Breast epithelium (tissue), 4 donors: ENCODE measurements around the gene CALN1. TPM values are rescaled to one million over a fixed set of nuclear protein-coding genes. Genes with fewer than 3 reads are reported as not detected.

Experiments
- DNase-seq, 2 donors: peaks; one replicate each; pipeline ENCODE4 v3.0.0-alpha.2; 2019; ENCODE audit warnings: low spot score in 2 of 2
- H3K27ac ChIP-seq, 2 donors: fragments of 200-600 bp; sonication (generic) in 1 of 2; one replicate each; pipeline ENCODE4 v1.5.1; 2016 to 2019; ENCODE audit warnings: mild to moderate bottlenecking in 1 of 2
- H3K27me3 ChIP-seq, 2 donors: fragments of 200-600 bp; sonication (generic) in 1 of 2; one replicate each; pipeline versions ENCODE4 v1.5.1 to v1.6.0; 2017 to 2019; ENCODE audit warnings: control low read depth in 1 of 2, mild to moderate bottlenecking in 1 of 2
- H3K36me3 ChIP-seq: fragments of 200-600 bp; one replicate; pipeline ENCODE4 v1.5.1; 2019
- H3K4me1 ChIP-seq, 2 donors: fragments of 200-600 bp; sonication (generic); one replicate each; pipeline ENCODE4 v1.5.1; 2016 to 2019; ENCODE audit warnings: control low read depth in 1 of 2
- H3K4me3 ChIP-seq, 3 donors: fragments of 200-600 bp; sonication (generic); 1 replicate in 2 of 3; 2 replicates in 1 of 3; pipeline ENCODE4 v1.5.1; 2016 to 2019; ENCODE audit warnings: mild to moderate bottlenecking in 3 of 3, moderate library complexity in 2 of 3
- H3K9me3 ChIP-seq, 2 donors: fragments of 200-600 bp; sonication (generic) in 1 of 2; one replicate each; pipeline ENCODE4 v1.5.1; 2016 to 2019; ENCODE audit warnings: control low read depth in 1 of 2
- CTCF ChIP-seq, 3 donors: fragments of 450-650 bp; IDR thresholded peaks; one replicate each; pipeline ENCODE4 v1.5.1; 2016 to 2017; ENCODE audit warnings: antibody characterized with exemption in 3 of 3, mild to moderate bottlenecking in 3 of 3, moderate library complexity in 3 of 3
- POLR2A ChIP-seq: fragments of 450-650 bp; IDR thresholded peaks from one replicate; pipeline ENCODE4 v1.6.1; 2016; ENCODE audit warnings: antibody characterized with exemption, mild to moderate bottlenecking, moderate library complexity
- POLR2AphosphoS5 ChIP-seq, 3 donors: sonication (generic); formaldehyde crosslinking; IDR thresholded peaks; one replicate each; pipeline ENCODE4 v1.6.1; 2017; ENCODE audit warnings: antibody characterized with exemption in 3 of 3
- intact Hi-C: fragments of 100-400 bp; cut with DNase I; formaldehyde crosslinking; loops from one replicate; pipeline ENCODE4 v1.15.1; 2023; ENCODE audit warnings: low total_unique reads
- total RNA-seq, 3 donors: library from RNA; depleted of rRNA; stranded (reverse); fragments of >200 nt; gene quantifications; one replicate each; pipeline ENCODE4 v1.1.0, GENCODE V29; 2016

CALN1 gene
- total RNA-seq, 3 donors from 2014 or later: under 0.01 to 0.33 (median 0.15) TPM

- intact Hi-C loops: no loop called here
- Histone ChIP-seq H3K27me3 (no peaks in the 10 kb centered on the region), H3K4me1 (no peaks in the 10 kb centered on the region), H3K27ac (no peak overlapping the region), H3K9me3 (peaks cover 0 to 6% of the 10 kb centered on the region in 2 donors), H3K36me3 (no peaks in the 10 kb centered on the region), H3K4me3 (no peak overlapping the region)
- TF ChIP-seq CTCF (IDR thresholded peaks at IDR 0.05): no peak
- no peak for TF ChIP-seq POLR2AphosphoS5 (IDR thresholded peaks at IDR 0.05)
- no peak for TF ChIP-seq POLR2A
- DNase-seq: no peak
Measured at GRCh38 chr7:72101444-72101843, 310.7 kb downstream of the CALN1 start.

DNA sequence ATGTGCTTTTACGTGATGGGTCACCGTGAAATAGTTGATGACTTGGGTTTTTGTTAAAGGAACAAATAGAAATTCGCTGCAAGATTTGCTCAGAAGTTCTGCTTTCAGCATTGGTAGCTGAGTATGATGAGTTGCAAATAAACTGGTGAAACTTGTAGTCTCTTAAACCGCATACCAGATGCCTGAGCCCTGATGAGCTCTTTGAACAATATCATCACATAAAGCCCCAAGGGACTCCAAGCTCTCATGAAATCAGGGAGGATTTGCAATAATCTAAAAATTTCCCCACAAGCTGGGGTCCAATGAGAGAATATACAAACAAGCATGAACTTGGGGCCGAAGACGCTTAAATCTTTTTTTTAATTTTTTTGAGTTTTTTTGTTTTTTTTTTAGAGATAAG, 312.4 kb downstream of the CALN1 start:
- H3K4me1 ChIP-seq: no peaks in the 10 kb centered on the region
- H3K27me3 ChIP-seq: no peaks in the 10 kb centered on the region
- no peak overlapping the region for H3K27ac ChIP-seq
- TF ChIP-seq POLR2AphosphoS5 (IDR thresholded peaks at IDR 0.05): no peak
- no peak for TF ChIP-seq POLR2A
- no peak for TF ChIP-seq CTCF (IDR thresholded peaks at IDR 0.05)
- H3K4me3 ChIP-seq: no peak overlapping the region
- H3K36me3 ChIP-seq: no peaks in the 10 kb centered on the region
- intact Hi-C loops: no loop called here
- H3K9me3 ChIP-seq: no peaks in the 10 kb centered on the region
- DNase-seq: no peak

GRCh38 chr7:72098807-72099580, 313.1 kb downstream of the CALN1 start:
- TF ChIP-seq POLR2A: no peak
- no peak for TF ChIP-seq CTCF (IDR thresholded peaks at IDR 0.05)
- TF ChIP-seq POLR2AphosphoS5 (IDR thresholded peaks at IDR 0.05): no peak
- Histone ChIP-seq H3K27ac (no peak overlapping the region), H3K4me1 (no peaks in the 10 kb centered on the region), H3K4me3 (no peak overlapping the region), H3K36me3 (no peaks in the 10 kb centered on the region), H3K27me3 (no peaks in the 10 kb centered on the region), H3K9me3 (no peaks in the 10 kb centered on the region)
- no peak for DNase-seq
- intact Hi-C loops: no loop called here

DNA sequence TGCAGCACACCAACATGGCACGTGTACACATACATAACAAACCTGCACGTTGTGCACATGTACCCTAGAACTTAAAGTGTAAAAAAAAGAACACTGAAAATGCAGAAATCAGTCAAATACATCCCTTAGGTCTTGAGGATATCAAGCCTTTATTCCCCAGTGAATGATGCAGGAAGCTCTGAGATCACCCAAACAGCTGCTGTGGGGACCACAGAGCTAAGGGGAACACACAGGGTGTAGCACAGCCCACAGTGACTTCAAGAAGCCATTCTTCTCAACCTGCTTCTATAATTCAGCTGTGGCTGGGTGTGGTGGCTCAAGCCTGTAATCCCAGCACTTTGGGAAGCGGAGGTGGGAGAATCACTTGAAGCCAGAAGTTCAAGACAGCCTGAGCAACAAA, 314.9 kb downstream of the CALN1 start:
- intact Hi-C loops: no loop called here
- Histone ChIP-seq H3K27ac (no peak overlapping the region), H3K9me3 (peaks cover 0 to 8% of the 10 kb centered on the region in 2 donors), H3K36me3 (no peaks in the 10 kb centered on the region), H3K4me1 (no peaks in the 10 kb centered on the region), H3K4me3 (no peak overlapping the region), H3K27me3 (no peaks in the 10 kb centered on the region)
- no peak for TF ChIP-seq POLR2A
- no peak for TF ChIP-seq CTCF (IDR thresholded peaks at IDR 0.05)
- no peak for TF ChIP-seq POLR2AphosphoS5 (IDR thresholded peaks at IDR 0.05)
- no peak for DNase-seq

DNA sequence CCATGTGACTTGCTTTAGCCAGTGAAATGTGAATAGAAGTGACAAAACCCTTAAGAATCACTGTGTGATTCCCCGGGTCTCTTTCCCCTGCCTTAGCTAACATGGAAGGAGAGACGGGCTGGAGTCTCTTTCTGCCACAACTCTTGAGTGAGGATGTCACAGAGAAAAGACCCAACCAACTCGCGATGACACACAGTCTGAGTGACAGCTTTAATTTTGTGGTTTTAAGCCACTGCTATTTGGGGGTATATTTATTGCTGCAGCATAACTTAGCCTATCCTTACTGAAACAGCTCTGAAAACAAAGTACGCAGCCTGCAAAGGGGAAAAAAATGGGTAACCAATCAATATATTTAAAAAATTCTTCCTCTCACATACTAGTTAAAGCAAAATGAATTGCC, 319.4 kb downstream of the CALN1 start:
- intact Hi-C loops: no loop called here
- Histone ChIP-seq H3K36me3 (no peaks in the 10 kb centered on the region), H3K4me3 (no peak overlapping the region), H3K27me3 (no peaks in the 10 kb centered on the region), H3K9me3 (peaks cover 0 to 13% of the 10 kb centered on the region in 2 donors), H3K27ac (no peak overlapping the region), H3K4me1 (no peaks in the 10 kb centered on the region)
- no peak for TF ChIP-seq POLR2A
- TF ChIP-seq POLR2AphosphoS5 (IDR thresholded peaks at IDR 0.05): no peak
- no peak for TF ChIP-seq CTCF (IDR thresholded peaks at IDR 0.05)
- DNase-seq: no peak
